H1 (cell line): ENCODE measurements around the gene AP2A2. TPM values are rescaled to one million over a fixed set of nuclear protein-coding genes. Genes with fewer than 3 reads are reported as not detected.

Experiments used
- ATF2 ChIP-seq: IDR thresholded peaks from 2 replicates; pipeline ENCODE4 v1.6.1; 2012; ENCODE audit warnings: low read length, inconsistent platforms
- CREB1 ChIP-seq: IDR thresholded peaks from 2 replicates; pipeline ENCODE4 v1.6.1; 2012; ENCODE audit warnings: inconsistent platforms
- MAX ChIP-seq: IDR thresholded peaks from 2 replicates; pipeline ENCODE4 v1.6.1; 2012; ENCODE audit warnings: inconsistent platforms
- RAD21 ChIP-seq, 2 experiments: IDR thresholded peaks in 1 of 2; conservative IDR thresholded peaks in 1 of 2; 2 replicates each; pipeline ENCODE4 v1.6.1; 2011; ENCODE audit warnings: low read depth in 2 of 2, low read length in 2 of 2, improper control_type of control experiment in 1 of 2, inconsistent platforms in 1 of 2, mild to moderate bottlenecking in 1 of 2, moderate library complexity in 1 of 2
- SIRT6 ChIP-seq: IDR thresholded peaks from one replicate; pipeline ENCODE4 v1.7.1; 2012; ENCODE audit warnings: low read length, inconsistent platforms
- SP1 ChIP-seq: IDR thresholded peaks from 2 replicates; pipeline ENCODE4 v1.6.1; 2011; ENCODE audit warnings: low read depth, low read length
- SUZ12 ChIP-seq: fragments of 200-600 bp; sonication (generic); IDR thresholded peaks from 2 replicates; pipeline ENCODE4 v1.6.1; 2012; ENCODE audit warnings: mild to moderate bottlenecking, inconsistent platforms, low read length, moderate library complexity, mixed read lengths
- TAF1 ChIP-seq: IDR thresholded peaks from 2 replicates; pipeline ENCODE4 v1.6.1; 2011; ENCODE audit warnings: mild to moderate bottlenecking, low read depth, low read length
- TBP ChIP-seq: IDR thresholded peaks from 2 replicates; pipeline ENCODE4 v1.6.1; 2011; ENCODE audit warnings: low read depth, low read length, improper control_type of control experiment
- polyA plus RNA-seq, 7 experiments: library from polyadenylated mRNA; depleted of rRNA in 3 of 7; stranded (reverse) in 5 of 7; unstranded in 2 of 7; fragments of >200 nt in 5 of 7; fragments of 200-250 nt in 2 of 7; gene quantifications; 1 replicate in 5 of 7; 2 replicates in 1 of 7; 4 replicates in 1 of 7; pipeline versions ENCODE4 v1.2.1 to v1.2.3, GENCODE V29; 2011 to 2013; ENCODE audit warnings: missing spikeins in 2 of 7, mixed read lengths in 2 of 7
- total RNA-seq: library from RNA; stranded (reverse); fragmentation: NEBNext Ultra II Directional; extraction: Animal tissue kit (Norgen Biotek cat#: 25700); gene quantifications from 2 replicates; pipeline ENCODE4 v1.2.1, GENCODE V29; 2021

Gene AP2A2
- total and polyA plus RNA-seq, 2 of the 8 experiments (the other 6 are each of a cell fraction or from before 2014, with no cell fraction given): 50.0 to 65.0 TPM

- no peak for TF ChIP-seq TAF1
- no peak for TF ChIP-seq ATF2
- TF ChIP-seq TBP: no peak
- no peak for TF ChIP-seq CREB1
- TF ChIP-seq MAX: no peak
- no peak for TF ChIP-seq SP1
- TF ChIP-seq SUZ12: no peak
- TF ChIP-seq RAD21 (IDR thresholded peaks at IDR 0.05 in 1 of 2, conservative IDR thresholded peaks at IDR 0.05 in 1 of 2; ENCODE audit: low read depth in 2 of 2, low read length in 2 of 2): no peak
- TF ChIP-seq SIRT6: no peak
These were observed 52.4 kb downstream of the AP2A2 start (continued) for GRCh38 chr11:977830-978720.
